GM12864 (cell line): ENCODE measurements around the gene CSH1.
A peak's percentile ranks its signal among the peaks of the same experiment; 100 is the strongest.
"Not testable (repeated sequence)": the region's sequence is repeated elsewhere in the genome, so short reads cannot be mapped to it uniquely, and the experiment has no call there.

Experiments
- DNase-seq: peaks from one replicate; pipeline ENCODE4 v3.0.0-alpha.2; 2011; ENCODE audit warnings: low read depth
- H3K4me3 ChIP-seq: 2 replicates; pipeline ENCODE4 v1.5.1; 2011; ENCODE audit warnings: mild to moderate bottlenecking, low read depth, low read length, control low read depth
- CTCF ChIP-seq: IDR thresholded peaks from 2 replicates; pipeline ENCODE4 v1.5.1; 2011; ENCODE audit warnings: low read depth, mild to moderate bottlenecking, moderate library complexity, low read length, control low read depth, inconsistent platforms; ENCODE audit errors: missing control alignments

Gene CSH1

GRCh38 chr17:63889026-63889848, 7.1 kb downstream of the CSH1 start:
- H3K4me3 ChIP-seq, DNase-seq: not testable (repeated sequence)
- TF ChIP-seq CTCF = peak; percentile 55

GRCh38 chr17:63885119-63885518, 11.3 kb downstream of the CSH1 start:
- not testable (repeated sequence) for H3K4me3 ChIP-seq, DNase-seq

- DNase-seq = not testable (repeated sequence)
Measured at GRCh38 chr17:63882626-63883126, 13.7 kb downstream of the CSH1 start.

GRCh38 chr17:63881935-63882601, 14.3 kb downstream of the CSH1 start, which contains the start of gene GH2:
Gene GH2, minus strand, starts transcription at chr17:63881944. Its CDS starts 143 bp downstream, at chr17:63881801.
- no peak within 1 kb of the TSS for H3K4me3 ChIP-seq
- peak; percentile 84 for TF ChIP-seq CTCF
- no peak for DNase-seq

More at GRCh38 chr17:63882626-63883126, 13.7 kb downstream of the CSH1 start:
- H3K4me3 ChIP-seq = not testable (repeated sequence)

GRCh38 chr17:63881337-63881736, 15.0 kb downstream of the CSH1 start:
- not testable (repeated sequence) for DNase-seq, H3K4me3 ChIP-seq

- no peak for TF ChIP-seq CTCF
- DNase-seq = no peak
- no peak overlapping the region for H3K4me3 ChIP-seq
Measured at GRCh38 chr17:63880706-63881105, 15.7 kb downstream of the CSH1 start.

GRCh38 chr17:63878413-63878812, 18.0 kb downstream of the CSH1 start:
- not testable (repeated sequence) for DNase-seq

GRCh38 chr17:63874693-63875092, 21.7 kb downstream of the CSH1 start:
- DNase-seq = not testable (repeated sequence)

More at GRCh38 chr17:63878413-63878812, 18.0 kb downstream of the CSH1 start:
- not testable (repeated sequence) for H3K4me3 ChIP-seq

GRCh38 chr17:63874061-63874626, 22.2 kb downstream of the CSH1 start:
- not testable (repeated sequence) for DNase-seq
- TF ChIP-seq CTCF = peak; percentile 11

More at GRCh38 chr17:63874693-63875092, 21.7 kb downstream of the CSH1 start:
- not testable (repeated sequence) for H3K4me3 ChIP-seq

GRCh38 chr17:63873577-63873976, 22.8 kb downstream of the CSH1 start, which contains the start of gene CSH2:
Gene CSH2, minus strand, starts transcription at chr17:63873677. Its CDS starts 63 bp downstream, at chr17:63873614.
- not testable (repeated sequence) for DNase-seq, H3K4me3 ChIP-seq

More at GRCh38 chr17:63874061-63874626, 22.2 kb downstream of the CSH1 start:
- not testable (repeated sequence) for H3K4me3 ChIP-seq

GRCh38 chr17:63871646-63872365, 24.6 kb downstream of the CSH1 start:
- not testable (repeated sequence) for DNase-seq, H3K4me3 ChIP-seq

- DNase-seq = not testable (repeated sequence)
Measured at GRCh38 chr17:63870292-63870665, 26.1 kb downstream of the CSH1 start.

More at GRCh38 chr17:63870292-63870665, 26.1 kb downstream of the CSH1 start:
- not testable (repeated sequence) for H3K4me3 ChIP-seq
